SJSA1 (cell line): ENCODE results near the gene PLXDC1. TPM values are rescaled to one million over a fixed set of nuclear protein-coding genes. Genes with fewer than 3 reads are reported as not detected.

Experiments used
- DNase-seq, 2 experiments: peaks; one replicate each; pipeline ENCODE4 v3.0.0-alpha.2; 2015 to 2020; ENCODE audit warnings: low spot score in 2 of 2, low read depth in 1 of 2
- H3K27ac ChIP-seq: fragments of 250-450 bp; sonication (Bioruptor Pico); 2 replicates; pipeline ENCODE4 v1.5.1; 2020; ENCODE audit warnings: mild to moderate bottlenecking, moderate library complexity
- H3K27me3 ChIP-seq: fragments of 250-450 bp; sonication (Bioruptor Pico); replicated peaks from 2 replicates; pipeline ENCODE4 v1.5.1; 2020; ENCODE audit warnings: mild to moderate bottlenecking, moderate library complexity
- H3K36me3 ChIP-seq: fragments of 250-450 bp; sonication (Bioruptor Pico); 2 replicates; pipeline ENCODE4 v1.5.1; 2020; ENCODE audit warnings: mild to moderate bottlenecking
- H3K4me1 ChIP-seq: fragments of 250-450 bp; sonication (Bioruptor Pico); replicated peaks from 2 replicates; pipeline ENCODE4 v1.6.1; 2021; ENCODE audit warnings: mild to moderate bottlenecking
- H3K4me3 ChIP-seq: fragments of 250-450 bp; sonication (Bioruptor Pico); 2 replicates; pipeline ENCODE4 v1.5.1; 2020; ENCODE audit warnings: mild to moderate bottlenecking
- H3K9me3 ChIP-seq: fragments of 250-450 bp; sonication (Bioruptor Pico); replicated peaks from 2 replicates; pipeline ENCODE4 v1.5.1; 2020; ENCODE audit warnings: mild to moderate bottlenecking
- total RNA-seq: library from RNA; depleted of rRNA; stranded (reverse); fragments of >200 nt; shearing (Covaris generic); gene quantifications from 2 replicates; pipeline ENCODE4 v1.2.3, GENCODE V29; 2014; rRNA removed

Gene PLXDC1
- total RNA-seq, result not detected in 2 replicates

- H3K36me3 ChIP-seq, result no peaks in the 10 kb centered on the region
- peaks cover 18% of the 10 kb centered on the region for H3K27me3 ChIP-seq
- DNase-seq, result no peak
- no peak within 1 kb of the TSS for H3K27ac ChIP-seq
- peaks cover 7% of the 10 kb centered on the region; the same call in 1 of the 2 replicates for H3K4me1 ChIP-seq
- no peaks in the 10 kb centered on the region for H3K9me3 ChIP-seq
- no peak within 1 kb of the TSS for H3K4me3 ChIP-seq
Measured at GRCh38 chr17:39151150-39151942, at the start of gene PLXDC1. TSS of gene PLXDC1 (minus strand) at chr17:39151637. CDS start at chr17:39151437, 200 bp downstream.

- Histone ChIP-seq H3K36me3 (peaks cover 54% of the 10 kb centered on the region), H3K4me3 (peak overlapping the region; percentile 60), H3K4me1 (peaks cover 24% of the 10 kb centered on the region), H3K27ac (peak overlapping the region; percentile 100), H3K9me3 (no peaks in the 10 kb centered on the region), H3K27me3 (no peaks in the 10 kb centered on the region)
- no peak for DNase-seq
Measured at GRCh38 chr17:39200957-39201510, 49.6 kb upstream of the PLXDC1 start.

GRCh38 chr17:39200070-39200879 lies 48.8 kb upstream of the PLXDC1 start, which contains the start of gene RPL19:
TSS of gene RPL19 (plus strand) at chr17:39200283. CDS start at chr17:39200345, 62 bp downstream.
- Histone ChIP-seq H3K9me3 (no peaks in the 10 kb centered on the region), H3K27me3 (no peaks in the 10 kb centered on the region), H3K27ac (peak within 1 kb of the TSS; percentile 100), H3K4me1 (peaks cover 24% of the 10 kb centered on the region), H3K36me3 (peaks cover 51% of the 10 kb centered on the region), H3K4me3 (peak within 1 kb of the TSS; percentile 60)
- peak; percentile 74 to 96 for DNase-seq

GRCh38 chr17:39199820-39200069 lies 48.3 kb upstream of the PLXDC1 start:
- DNase-seq, result peak in 1 of 2 experiments; percentile 92
- H3K4me3 ChIP-seq, result peak overlapping the region; percentile 60
- no peaks in the 10 kb centered on the region for H3K27me3 ChIP-seq
- peaks cover 24% of the 10 kb centered on the region for H3K4me1 ChIP-seq
- H3K9me3 ChIP-seq, result no peaks in the 10 kb centered on the region
- peak overlapping the region; percentile 100 for H3K27ac ChIP-seq
- H3K36me3 ChIP-seq, result peaks cover 46% of the 10 kb centered on the region

GRCh38 chr17:39198186-39198566 lies 46.7 kb upstream of the PLXDC1 start:
- H3K4me1 ChIP-seq, result peaks cover 24% of the 10 kb centered on the region
- no peak for DNase-seq
- peak overlapping the region; percentile 64 for H3K4me3 ChIP-seq
- peaks cover 33% of the 10 kb centered on the region for H3K36me3 ChIP-seq
- no peaks in the 10 kb centered on the region for H3K9me3 ChIP-seq
- H3K27me3 ChIP-seq, result no peaks in the 10 kb centered on the region
- no peak overlapping the region for H3K27ac ChIP-seq

- no peak within 1 kb of the TSS for H3K27ac ChIP-seq
- H3K9me3 ChIP-seq, result no peaks in the 10 kb centered on the region
- H3K4me1 ChIP-seq, result peaks cover 24% of the 10 kb centered on the region
- peaks cover 27% of the 10 kb centered on the region for H3K36me3 ChIP-seq
- no peaks in the 10 kb centered on the region for H3K27me3 ChIP-seq
- H3K4me3 ChIP-seq, result peak within 1 kb of the TSS; percentile 64
- DNase-seq, result peak; percentile 53 to 88
Measured at GRCh38 chr17:39197380-39198185, 46.1 kb upstream of the PLXDC1 start, which contains the start of gene CACNB1. TSS of gene CACNB1 (minus strand) at chr17:39197669. CDS start at chr17:39197495, 174 bp downstream.

- DNase-seq, result no peak
- Histone ChIP-seq H3K36me3 (peaks cover 21% of the 10 kb centered on the region), H3K4me1 (peaks cover 22% of the 10 kb centered on the region), H3K27ac (no peak overlapping the region), H3K27me3 (no peaks in the 10 kb centered on the region), H3K9me3 (no peaks in the 10 kb centered on the region), H3K4me3 (peak overlapping the region; percentile 64)
Measured at GRCh38 chr17:39196808-39197291, 45.4 kb upstream of the PLXDC1 start.

- Histone ChIP-seq H3K27me3 (no peaks in the 10 kb centered on the region), H3K4me1 (peaks cover 18% of the 10 kb centered on the region), H3K27ac (no peak overlapping the region), H3K36me3 (peaks cover 21% of the 10 kb centered on the region), H3K4me3 (peak overlapping the region; percentile 7; the same call in 1 of the 2 replicates), H3K9me3 (no peaks in the 10 kb centered on the region)
- no peak for DNase-seq
Measured at GRCh38 chr17:39196241-39196807, 44.9 kb upstream of the PLXDC1 start.

GRCh38 chr17:39195568-39196160 lies 44.2 kb upstream of the PLXDC1 start:
- peaks cover 12% of the 10 kb centered on the region for H3K4me1 ChIP-seq
- peaks cover 21% of the 10 kb centered on the region for H3K36me3 ChIP-seq
- no peaks in the 10 kb centered on the region for H3K27me3 ChIP-seq
- no peak overlapping the region for H3K27ac ChIP-seq
- no peak overlapping the region for H3K4me3 ChIP-seq
- no peaks in the 10 kb centered on the region for H3K9me3 ChIP-seq
- DNase-seq, result no peak

- DNase-seq, result no peak
- no peak overlapping the region for H3K27ac ChIP-seq
- H3K9me3 ChIP-seq, result no peaks in the 10 kb centered on the region
- peaks cover 20% of the 10 kb centered on the region for H3K36me3 ChIP-seq
- H3K4me3 ChIP-seq, result no peak overlapping the region
- no peaks in the 10 kb centered on the region for H3K27me3 ChIP-seq
- H3K4me1 ChIP-seq, result peaks cover 12% of the 10 kb centered on the region; the same call in 1 of the 2 replicates
Measured at GRCh38 chr17:39194985-39195524, 43.6 kb upstream of the PLXDC1 start.

GRCh38 chr17:39194089-39194984 lies 42.9 kb upstream of the PLXDC1 start:
- Histone ChIP-seq H3K4me1 (peaks cover 10% of the 10 kb centered on the region; the same call in 1 of the 2 replicates), H3K36me3 (peaks cover 22% of the 10 kb centered on the region), H3K27me3 (no peaks in the 10 kb centered on the region), H3K27ac (no peak overlapping the region), H3K4me3 (no peak overlapping the region), H3K9me3 (no peaks in the 10 kb centered on the region)
- DNase-seq, result no peak
